ENCODE measurements around the gene STX1B.
"Not testable (repeated sequence)": the region's sequence is repeated elsewhere in the genome, so short reads cannot be mapped to it uniquely, and the experiment has no call there.

STX1B gene

DNA sequence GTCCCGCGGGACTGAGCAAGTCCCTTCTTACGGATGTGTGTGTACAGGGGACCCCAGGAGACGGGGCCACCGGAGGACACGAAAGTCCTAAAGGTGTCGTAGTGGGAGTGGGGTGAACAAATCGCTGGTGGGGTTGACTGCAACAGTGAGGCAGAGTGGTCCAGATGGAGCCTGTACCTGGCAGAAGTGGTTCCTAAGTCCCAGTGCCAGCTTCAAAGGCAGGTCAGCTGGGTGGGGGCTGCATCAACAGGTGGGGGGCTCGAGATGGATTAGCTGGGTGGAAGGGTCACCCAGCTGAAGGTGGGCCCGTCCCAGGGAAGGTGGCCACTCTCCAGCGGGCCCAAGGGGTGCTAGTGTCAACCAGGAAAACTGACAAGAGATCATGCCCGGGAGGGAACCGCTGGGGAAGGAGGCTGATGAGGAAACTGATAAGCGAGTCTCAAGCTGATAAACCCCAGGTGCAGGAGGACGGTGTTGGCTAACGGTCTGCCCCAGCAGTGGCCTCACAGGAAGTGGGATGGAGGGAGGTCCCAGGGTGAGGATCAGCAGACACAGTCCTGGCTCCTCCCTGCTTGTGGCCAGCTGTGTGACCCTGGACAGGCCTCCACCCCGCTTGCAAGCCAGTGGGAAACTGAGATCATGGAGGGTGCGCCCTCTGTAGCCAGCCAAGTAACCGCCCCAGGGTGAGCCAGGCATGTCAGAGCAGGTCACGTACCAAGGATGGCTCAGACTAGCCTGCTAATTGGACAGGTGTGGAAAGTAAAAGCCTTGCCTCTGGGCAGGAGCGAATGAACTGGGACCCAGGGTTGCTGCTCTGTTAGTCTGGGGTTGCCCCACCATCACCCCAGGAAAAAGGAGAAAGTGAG is 60.6 kb downstream of the STX1B start:
- peak; percentile 57 for DNase-seq

DNA sequence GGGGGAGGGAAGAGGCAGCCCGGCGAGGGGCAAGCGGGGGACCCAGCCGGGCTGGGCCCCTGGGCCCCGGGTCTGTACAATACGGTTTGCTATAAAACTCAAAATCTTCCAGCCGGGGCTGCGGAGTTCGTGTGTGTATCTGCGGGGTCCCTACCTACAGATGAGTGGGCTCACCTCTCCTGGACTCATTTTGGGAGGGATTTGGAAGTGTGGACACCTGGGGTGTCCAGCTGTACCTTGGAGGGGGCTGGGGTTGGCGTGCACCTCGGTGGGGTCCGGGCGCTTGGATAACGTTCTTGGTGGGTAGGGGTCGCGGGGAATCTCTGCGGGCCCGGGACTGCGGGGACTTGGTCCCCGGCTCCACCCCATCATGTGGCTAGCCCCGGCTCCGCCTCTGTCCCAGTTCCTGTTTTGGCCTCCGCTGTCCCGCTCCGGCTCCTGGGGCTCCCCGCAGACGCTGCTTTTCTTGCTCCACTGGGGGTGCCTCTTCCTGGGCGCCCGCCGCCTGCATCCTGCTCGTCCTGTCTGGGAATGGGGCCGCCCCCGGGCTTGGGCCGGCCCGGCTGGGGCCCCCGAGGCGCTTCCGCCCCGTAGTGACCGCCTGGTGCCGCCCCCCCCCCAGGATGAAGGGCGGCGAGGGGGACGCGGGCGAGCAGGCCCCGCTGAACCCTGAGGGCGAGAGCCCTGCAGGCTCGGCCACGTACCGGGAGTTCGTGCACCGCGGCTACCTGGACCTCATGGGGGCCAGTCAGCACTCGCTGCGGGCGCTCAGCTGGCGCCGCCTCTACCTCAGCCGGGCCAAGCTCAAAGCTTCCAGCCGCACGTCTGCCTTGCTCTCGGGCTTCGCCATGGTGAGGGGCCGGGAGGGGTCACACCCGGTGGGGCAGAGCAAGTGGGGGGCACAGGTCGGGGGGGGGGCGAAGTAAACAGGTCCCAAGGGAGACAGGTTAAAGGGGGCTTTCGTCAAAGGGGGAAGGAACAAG is 61.5 kb downstream of the STX1B start, which contains the start of gene ORAI3:
Gene ORAI3, plus strand, starts transcription at position 402 of the 983 bp plus-strand sequence. Its CDS starts 222 bp downstream, at position 624.
- DNase-seq = peak; percentile 70

DNA sequence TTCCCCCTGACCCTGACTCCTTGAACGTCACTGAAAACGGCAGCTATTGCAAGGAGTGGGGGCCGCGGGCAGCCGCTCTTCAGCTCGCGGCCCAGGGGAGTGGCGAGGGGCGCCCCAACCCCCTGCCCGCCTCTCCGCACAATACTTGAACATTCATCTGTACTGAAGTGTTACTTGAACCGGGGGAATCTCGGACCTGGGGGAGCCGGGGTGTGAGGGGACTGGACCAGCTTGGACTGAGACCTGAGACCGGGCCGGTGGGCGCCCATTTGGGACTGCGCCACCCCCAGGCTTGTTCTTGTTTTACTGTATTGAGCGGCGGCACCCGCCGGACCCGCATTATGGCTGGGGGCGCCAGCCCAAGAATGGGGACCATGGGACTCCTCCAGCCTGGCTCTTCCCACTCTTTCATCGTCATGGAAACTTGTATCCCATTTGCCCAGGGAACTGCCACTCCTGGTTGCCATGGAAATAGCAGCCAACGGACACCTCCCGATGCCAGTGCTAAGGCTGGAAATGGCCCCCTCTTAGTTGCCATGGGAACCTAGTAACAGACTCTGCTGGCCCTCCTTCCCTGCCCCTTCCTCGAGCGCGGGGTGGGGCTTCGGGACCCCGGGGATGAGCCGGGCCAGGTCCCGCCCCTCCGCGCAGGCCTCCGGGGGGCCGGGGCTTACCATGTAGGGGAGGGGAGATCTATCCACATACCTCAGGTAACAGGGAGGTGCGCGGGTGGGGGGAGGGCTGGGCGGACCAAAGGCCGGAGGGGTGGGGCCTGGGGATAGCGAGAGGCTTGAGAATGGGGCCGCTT is 62.4 kb downstream of the STX1B start:
- DNase-seq = no peak

DNA sequence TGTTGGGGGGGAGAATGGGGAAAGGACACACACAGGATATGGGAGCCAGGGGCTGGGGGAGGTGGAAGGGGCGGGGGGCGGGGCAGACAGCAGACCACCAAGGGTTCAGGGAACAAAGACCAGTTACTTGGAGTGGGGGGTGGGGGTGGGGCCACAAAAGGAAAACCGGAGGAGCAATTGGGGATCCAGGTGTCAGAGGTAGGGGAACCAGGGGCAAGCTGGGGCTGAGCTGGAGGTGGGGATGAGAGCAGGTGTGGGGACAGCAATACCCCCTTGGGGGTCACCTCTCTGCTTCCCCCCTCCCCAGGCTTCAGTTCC is 62.9 kb downstream of the STX1B start:
- DNase-seq = no peak

DNA sequence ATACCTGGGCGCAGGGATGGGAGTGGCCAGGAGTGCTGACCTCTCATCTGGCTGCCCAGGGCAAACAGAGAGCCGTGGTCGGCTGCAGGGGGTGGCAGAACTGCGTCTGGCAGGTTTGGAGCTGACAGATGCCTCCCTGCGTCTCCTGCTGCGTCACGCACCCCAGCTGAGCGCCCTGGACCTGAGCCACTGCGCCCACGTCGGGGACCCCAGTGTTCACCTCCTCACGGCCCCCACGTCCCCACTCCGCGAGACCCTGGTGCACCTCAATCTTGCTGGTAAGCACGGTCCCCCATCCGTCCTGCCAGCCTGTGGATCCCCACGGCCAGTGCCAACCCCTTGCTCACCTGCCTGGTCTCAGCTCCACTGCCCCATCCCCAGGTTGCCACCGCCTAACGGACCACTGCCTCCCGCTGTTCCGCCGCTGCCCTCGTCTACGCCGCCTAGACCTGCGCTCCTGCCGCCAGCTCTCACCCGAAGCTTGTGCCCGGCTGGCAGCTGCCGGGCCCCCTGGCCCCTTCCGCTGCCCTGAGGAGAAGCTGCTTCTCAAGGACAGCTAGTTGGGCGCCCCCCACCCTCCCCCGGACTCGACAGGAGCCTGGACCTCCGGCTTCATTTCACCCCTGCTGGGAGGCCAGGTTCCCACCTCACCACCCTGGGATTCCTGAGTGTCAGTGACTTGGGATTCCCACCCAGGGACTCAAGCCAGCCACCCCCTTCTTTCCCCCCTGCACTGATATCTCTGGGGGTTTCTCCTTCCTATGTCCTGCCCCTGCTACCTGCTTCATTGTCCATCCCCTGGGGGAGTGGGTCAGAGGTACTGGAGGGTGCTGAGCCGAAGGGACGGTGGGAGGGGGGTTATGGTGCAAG is 63.5 kb downstream of the STX1B start:
- DNase-seq = no peak

DNA sequence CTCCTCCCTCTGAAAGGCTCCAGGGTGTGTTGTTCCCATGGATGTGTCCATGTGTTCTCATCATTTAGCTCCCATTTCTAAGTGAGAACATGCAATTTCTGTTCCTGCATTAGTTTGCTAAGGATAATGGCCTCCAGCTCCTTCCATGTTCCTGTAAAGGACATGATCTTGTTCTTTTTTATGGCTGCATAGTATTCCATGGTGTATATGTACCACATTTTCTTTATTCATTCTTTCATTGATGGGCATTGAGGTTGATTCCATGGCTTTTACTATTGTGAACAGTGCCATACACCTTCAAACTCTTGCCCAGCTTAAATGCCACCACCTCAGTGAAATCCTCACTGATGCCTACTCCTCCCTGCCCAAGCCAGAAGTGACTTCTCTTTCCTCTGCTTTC is 66.1 kb downstream of the STX1B start:
- DNase-seq = no peak

DNA sequence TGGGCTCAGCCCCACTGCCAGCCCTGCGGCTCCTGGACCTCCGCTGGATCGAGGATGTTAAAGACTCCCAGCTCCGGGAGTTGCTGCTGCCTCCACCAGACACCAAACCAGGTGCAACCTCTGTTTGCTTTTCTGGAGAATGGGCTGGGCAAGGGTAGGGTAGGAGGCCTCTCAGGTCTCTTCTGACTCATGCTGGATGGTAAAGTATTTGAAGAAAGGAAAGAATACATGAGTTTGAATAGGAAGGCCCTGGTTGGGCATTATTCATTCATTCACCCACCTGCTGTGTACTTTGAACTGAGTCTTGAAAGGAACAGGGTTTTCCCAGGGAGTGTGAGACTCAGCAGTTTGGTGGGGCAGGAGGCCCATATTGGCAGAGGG is 68.0 kb downstream of the STX1B start:
- no peak for DNase-seq

DNA sequence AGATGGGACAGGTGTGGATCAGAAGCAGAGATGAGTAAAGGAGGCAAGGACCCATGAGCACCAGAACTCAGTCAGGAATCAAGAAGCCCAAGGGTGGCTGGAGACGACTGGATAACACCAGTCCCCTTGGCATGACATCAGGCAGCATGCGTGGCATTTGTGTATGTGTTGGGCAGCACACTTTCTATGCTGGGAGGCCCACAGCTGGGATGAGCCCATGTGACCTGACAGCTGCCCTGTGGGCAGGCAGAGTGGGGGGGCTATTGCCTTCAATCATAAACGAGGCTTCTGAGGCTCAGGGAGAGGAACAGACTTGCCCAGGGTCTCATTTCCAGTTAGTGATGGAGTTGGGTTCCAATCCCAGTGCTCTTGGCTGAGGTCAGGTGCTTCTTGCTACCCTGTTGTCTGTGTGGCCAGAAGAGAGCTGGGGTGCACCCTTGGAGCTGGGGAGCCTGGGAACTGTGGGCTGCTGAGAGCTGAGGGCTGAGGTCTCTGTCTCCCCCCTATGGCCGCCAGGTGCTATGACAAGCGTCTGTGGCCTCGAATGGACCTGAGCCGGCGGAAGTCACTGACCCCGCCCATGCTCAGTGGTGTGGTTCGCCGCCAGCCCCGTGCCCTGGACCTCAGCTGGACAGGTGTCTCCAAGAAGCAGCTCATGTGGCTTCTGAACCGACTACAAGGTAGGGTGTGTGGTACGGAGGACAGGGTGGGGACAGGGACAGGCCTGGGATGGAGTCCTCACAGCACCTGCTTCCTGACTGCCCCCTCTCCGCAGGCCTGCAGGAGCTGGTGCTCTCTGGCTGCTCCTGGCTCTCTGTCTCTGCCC is 68.6 kb downstream of the STX1B start:
- DNase-seq = peak; percentile 78

DNA sequence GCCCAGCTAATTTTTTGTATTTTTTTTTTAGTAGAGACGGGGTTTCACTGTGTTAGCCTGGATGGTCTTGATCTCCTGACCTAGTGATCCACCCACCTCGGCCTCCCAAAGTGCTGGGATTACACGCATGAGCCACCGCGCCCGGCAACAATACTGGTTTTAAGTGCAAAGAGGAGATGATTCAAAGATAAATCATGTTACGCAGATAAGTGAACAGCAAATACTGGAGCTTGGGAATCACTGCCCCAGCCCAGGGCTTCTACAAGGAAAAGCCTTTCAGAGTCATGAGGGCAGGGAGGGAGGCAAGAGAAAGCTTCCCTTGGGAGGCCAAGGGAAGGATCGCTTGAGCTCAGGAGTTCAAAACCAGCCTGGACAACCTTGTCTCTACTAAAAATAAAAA is 70.9 kb downstream of the STX1B start:
- DNase-seq = not testable (repeated sequence)

All from stimulated activated CD4-positive, alpha-beta T cell treated with anti-CD3 and anti-CD28 coated beads, Interleukin-15, amount 100 ng/mL, for 24 hours (primary cell).